ENCODE measurements around the gene TGFBR3.
"Not testable (repeated sequence)": the region's sequence is repeated elsewhere in the genome, so short reads cannot be mapped to it uniquely, and the experiment has no call there.

TGFBR3 gene

DNA sequence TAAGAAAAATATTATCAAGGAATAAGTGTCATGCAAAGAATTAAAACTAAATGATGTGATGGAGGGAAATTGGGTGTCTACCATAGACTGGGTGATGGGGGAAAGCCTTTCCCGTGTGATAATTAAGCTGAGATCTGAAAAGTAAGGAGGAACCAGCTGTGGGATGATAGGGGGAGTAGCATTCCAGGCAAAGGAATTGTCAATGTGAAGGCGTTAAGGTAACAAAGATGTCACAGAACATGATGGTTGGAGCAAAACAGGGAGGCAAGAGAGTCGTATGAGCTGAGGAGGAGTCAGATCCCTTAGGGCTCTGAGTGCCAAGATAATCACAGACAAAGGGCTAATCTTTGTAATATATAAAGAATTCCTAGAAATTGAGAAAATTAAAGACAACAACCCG lies 215.2 kb downstream of the TGFBR3 start:
- no peak for DNase-seq (ENCODE audit: low spot score in 2 of 2)
- Mint-ChIP-seq H3K27me3 (no peaks in the 10 kb centered on the region), H3K4me1 (peaks cover 11% of the 10 kb centered on the region), H3K9me3 (no peaks in the 10 kb centered on the region), H3K4me3 (no peak overlapping the region), H3K27ac (ENCODE audit: low read depth) (no peak overlapping the region), H3K36me3 (ENCODE audit: insufficient read depth) (no peaks in the 10 kb centered on the region)
- ATAC-seq (replicated peaks; ENCODE audit: extremely low read depth, poor library complexity, severe bottlenecking) = no peak

- H3K4me3 Mint-ChIP-seq = no peak overlapping the region
- ATAC-seq (replicated peaks; ENCODE audit: extremely low read depth, poor library complexity, severe bottlenecking) (no peak), DNase-seq (ENCODE audit: low spot score in 2 of 2) (no peak)
- no peak overlapping the region for H3K27ac Mint-ChIP-seq (ENCODE audit: low read depth)
- H3K4me1 Mint-ChIP-seq = peaks cover 11% of the 10 kb centered on the region
- H3K9me3 Mint-ChIP-seq = no peaks in the 10 kb centered on the region
- no peaks in the 10 kb centered on the region for H3K36me3 Mint-ChIP-seq (ENCODE audit: insufficient read depth)
- no peaks in the 10 kb centered on the region for H3K27me3 Mint-ChIP-seq
Observed at GRCh38 chr1:91669584-91670350, 216.2 kb downstream of the TGFBR3 start.

GRCh38 chr1:91666651-91667050 lies 219.3 kb downstream of the TGFBR3 start:
- DNase-seq (ENCODE audit: low spot score in 2 of 2); ATAC-seq (replicated peaks; ENCODE audit: extremely low read depth, poor library complexity, severe bottlenecking); H3K36me3 Mint-ChIP-seq (ENCODE audit: insufficient read depth); H3K27me3 Mint-ChIP-seq; H3K9me3 Mint-ChIP-seq; H3K27ac Mint-ChIP-seq (ENCODE audit: low read depth); H3K4me3 Mint-ChIP-seq: not testable (repeated sequence)
- peaks cover 11% of the 10 kb centered on the region for H3K4me1 Mint-ChIP-seq

GRCh38 chr1:91661121-91661520 lies 224.8 kb downstream of the TGFBR3 start:
- H3K4me3 Mint-ChIP-seq = no peak overlapping the region
- ATAC-seq (replicated peaks; ENCODE audit: extremely low read depth, poor library complexity, severe bottlenecking) = no peak
- H3K9me3 Mint-ChIP-seq = peaks cover 22% of the 10 kb centered on the region
- peaks cover 1% of the 10 kb centered on the region for H3K36me3 Mint-ChIP-seq (ENCODE audit: insufficient read depth)
- H3K27ac Mint-ChIP-seq (ENCODE audit: low read depth) = no peak overlapping the region
- H3K27me3 Mint-ChIP-seq = no peaks in the 10 kb centered on the region
- H3K4me1 Mint-ChIP-seq = peaks cover 5% of the 10 kb centered on the region
- no peak for DNase-seq (ENCODE audit: low spot score in 2 of 2)

GRCh38 chr1:91660708-91661107 lies 225.2 kb downstream of the TGFBR3 start:
- Mint-ChIP-seq H3K4me1 (peaks cover 5% of the 10 kb centered on the region), H3K36me3 (ENCODE audit: insufficient read depth) (peaks cover 1% of the 10 kb centered on the region), H3K27ac (ENCODE audit: low read depth) (no peak overlapping the region), H3K27me3 (no peaks in the 10 kb centered on the region), H3K9me3 (peaks cover 22% of the 10 kb centered on the region), H3K4me3 (no peak overlapping the region)
- ATAC-seq (replicated peaks; ENCODE audit: extremely low read depth, poor library complexity, severe bottlenecking) = no peak
- no peak for DNase-seq (ENCODE audit: low spot score in 2 of 2)

- Mint-ChIP-seq H3K27me3 (no peaks in the 10 kb centered on the region), H3K4me1 (peaks cover 7% of the 10 kb centered on the region), H3K27ac (ENCODE audit: low read depth) (no peak overlapping the region), H3K36me3 (ENCODE audit: insufficient read depth) (peaks cover 1% of the 10 kb centered on the region), H3K9me3 (peaks cover 16% of the 10 kb centered on the region), H3K4me3 (no peak overlapping the region)
- DNase-seq (ENCODE audit: low spot score in 2 of 2) (no peak), ATAC-seq (replicated peaks; ENCODE audit: extremely low read depth, poor library complexity, severe bottlenecking) (no peak)
Observed at GRCh38 chr1:91655912-91656449, 230.0 kb downstream of the TGFBR3 start.

DNA sequence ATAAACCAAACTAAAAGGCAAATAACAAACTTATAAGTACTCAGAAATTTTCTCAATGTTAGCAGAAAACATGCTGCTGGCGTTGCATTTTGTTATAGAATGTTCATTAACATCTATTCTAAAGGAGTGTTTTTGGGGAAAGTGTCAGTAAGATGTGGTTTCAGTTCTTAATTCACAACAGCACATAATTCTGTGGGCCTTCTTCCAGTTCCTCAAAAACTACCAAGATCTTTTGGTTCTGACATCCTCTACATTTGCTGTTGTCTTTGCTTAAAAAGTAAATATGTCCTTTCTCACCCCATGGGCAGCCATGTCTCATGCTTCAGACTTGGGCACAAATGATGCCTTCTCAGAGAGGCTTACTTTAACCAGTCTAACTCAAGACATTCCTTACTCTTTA lies 232.8 kb downstream of the TGFBR3 start:
- H3K27ac Mint-ChIP-seq (ENCODE audit: low read depth) = no peak overlapping the region
- H3K27me3 Mint-ChIP-seq = no peaks in the 10 kb centered on the region
- DNase-seq (ENCODE audit: low spot score in 2 of 2) (no peak), ATAC-seq (replicated peaks; ENCODE audit: extremely low read depth, poor library complexity, severe bottlenecking) (no peak)
- peaks cover 12% of the 10 kb centered on the region for H3K4me1 Mint-ChIP-seq
- no peaks in the 10 kb centered on the region for H3K9me3 Mint-ChIP-seq
- no peak overlapping the region for H3K4me3 Mint-ChIP-seq
- peaks cover 2% of the 10 kb centered on the region for H3K36me3 Mint-ChIP-seq (ENCODE audit: insufficient read depth)

DNA sequence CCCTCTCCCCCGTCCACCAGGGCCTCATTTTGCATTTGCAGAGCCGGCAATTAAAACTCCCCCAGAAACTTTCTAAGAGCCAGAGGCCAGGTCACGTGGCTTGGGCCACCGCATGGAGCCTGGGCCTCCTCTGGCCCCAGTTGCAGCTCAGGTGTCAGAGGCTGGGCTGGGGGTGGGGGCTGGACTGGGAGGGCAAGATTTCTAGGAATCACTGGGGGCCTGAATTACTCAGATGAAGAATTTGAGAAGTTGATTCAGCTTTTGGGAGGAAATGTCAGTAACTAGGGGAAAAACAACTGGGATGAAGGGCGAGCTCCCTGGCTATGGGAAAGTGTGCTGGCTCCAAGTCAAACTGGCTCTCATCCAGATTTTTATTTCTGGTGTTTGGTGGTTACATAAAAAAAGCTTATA lies 234.3 kb downstream of the TGFBR3 start:
- Mint-ChIP-seq H3K4me3 (no peak overlapping the region), H3K36me3 (ENCODE audit: insufficient read depth) (peaks cover 2% of the 10 kb centered on the region), H3K27me3 (no peaks in the 10 kb centered on the region), H3K27ac (ENCODE audit: low read depth) (no peak overlapping the region), H3K4me1 (peaks cover 19% of the 10 kb centered on the region), H3K9me3 (no peaks in the 10 kb centered on the region)
- DNase-seq (ENCODE audit: low spot score in 2 of 2) = no peak
- no peak for ATAC-seq (replicated peaks; ENCODE audit: extremely low read depth, poor library complexity, severe bottlenecking)

GRCh38 chr1:91651243-91651642 lies 234.7 kb downstream of the TGFBR3 start:
- Mint-ChIP-seq H3K27ac (ENCODE audit: low read depth) (no peak overlapping the region), H3K27me3 (no peaks in the 10 kb centered on the region), H3K9me3 (no peaks in the 10 kb centered on the region), H3K4me1 (peaks cover 21% of the 10 kb centered on the region), H3K4me3 (no peak overlapping the region), H3K36me3 (ENCODE audit: insufficient read depth) (peaks cover 2% of the 10 kb centered on the region)
- DNase-seq (ENCODE audit: low spot score in 2 of 2) (no peak), ATAC-seq (replicated peaks; ENCODE audit: extremely low read depth, poor library complexity, severe bottlenecking) (no peak)

GRCh38 chr1:91650764-91651163 lies 235.2 kb downstream of the TGFBR3 start:
- Mint-ChIP-seq H3K9me3 (no peaks in the 10 kb centered on the region), H3K4me3 (no peak overlapping the region), H3K36me3 (ENCODE audit: insufficient read depth) (peaks cover 2% of the 10 kb centered on the region), H3K27me3 (no peaks in the 10 kb centered on the region), H3K27ac (ENCODE audit: low read depth) (no peak overlapping the region), H3K4me1 (peaks cover 21% of the 10 kb centered on the region)
- ATAC-seq (replicated peaks; ENCODE audit: extremely low read depth, poor library complexity, severe bottlenecking) (no peak), DNase-seq (ENCODE audit: low spot score in 2 of 2) (no peak)

GRCh38 chr1:91647061-91647460 lies 238.9 kb downstream of the TGFBR3 start:
- ATAC-seq (replicated peaks; ENCODE audit: extremely low read depth, poor library complexity, severe bottlenecking) = peak; percentile 28
- H3K27ac Mint-ChIP-seq (ENCODE audit: low read depth) = peak overlapping the region; percentile 27

DNA sequence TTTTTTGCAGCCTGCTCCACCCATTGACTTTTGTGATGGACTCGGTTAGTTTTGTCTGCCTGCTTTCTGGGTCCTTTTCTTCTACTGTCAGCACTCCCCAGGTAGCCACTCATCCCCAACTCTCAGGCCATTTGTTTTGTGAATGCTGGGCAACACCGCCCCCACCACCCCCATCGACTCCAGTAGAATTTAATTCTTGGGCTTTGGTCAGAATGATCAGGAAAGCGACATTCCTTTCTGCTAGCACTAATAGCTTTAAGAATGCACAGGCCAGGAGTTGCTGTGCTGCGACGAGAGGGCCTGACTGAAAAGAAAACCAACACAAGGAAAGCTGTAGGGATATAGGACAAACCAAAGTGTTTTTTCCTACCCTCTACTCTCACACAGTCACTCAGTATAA lies 240.9 kb downstream of the TGFBR3 start:
- peaks cover 2% of the 10 kb centered on the region for H3K36me3 Mint-ChIP-seq (ENCODE audit: insufficient read depth)
- H3K27me3 Mint-ChIP-seq = no peaks in the 10 kb centered on the region
- no peak overlapping the region for H3K4me3 Mint-ChIP-seq
- H3K9me3 Mint-ChIP-seq = no peaks in the 10 kb centered on the region
- H3K27ac Mint-ChIP-seq (ENCODE audit: low read depth) = no peak overlapping the region
- H3K4me1 Mint-ChIP-seq = peaks cover 9% of the 10 kb centered on the region
- ATAC-seq (replicated peaks; ENCODE audit: extremely low read depth, poor library complexity, severe bottlenecking) = no peak
- DNase-seq (ENCODE audit: low spot score in 2 of 2) = no peak

More at GRCh38 chr1:91647061-91647460, 238.9 kb downstream of the TGFBR3 start:
- H3K9me3 Mint-ChIP-seq = no peaks in the 10 kb centered on the region
- no peak for DNase-seq (ENCODE audit: low spot score in 2 of 2)
- H3K4me3 Mint-ChIP-seq = no peak overlapping the region
- H3K4me1 Mint-ChIP-seq = peaks cover 14% of the 10 kb centered on the region
- H3K36me3 Mint-ChIP-seq (ENCODE audit: insufficient read depth) = peaks cover 2% of the 10 kb centered on the region
- H3K27me3 Mint-ChIP-seq = no peaks in the 10 kb centered on the region

GRCh38 chr1:91643431-91643830 lies 242.5 kb downstream of the TGFBR3 start:
- ATAC-seq (replicated peaks; ENCODE audit: extremely low read depth, poor library complexity, severe bottlenecking) = no peak
- Mint-ChIP-seq H3K4me3 (no peak overlapping the region), H3K4me1 (peaks cover 9% of the 10 kb centered on the region), H3K27me3 (no peaks in the 10 kb centered on the region), H3K36me3 (ENCODE audit: insufficient read depth) (no peaks in the 10 kb centered on the region), H3K27ac (ENCODE audit: low read depth) (no peak overlapping the region), H3K9me3 (no peaks in the 10 kb centered on the region)
- DNase-seq (ENCODE audit: low spot score in 2 of 2) = no peak
